ENCODE measurements around the gene CD180. TPM values are rescaled to one million over a fixed set of nuclear protein-coding genes. Genes with fewer than 3 reads are reported as not detected.

CD180 gene
- total RNA-seq, 1 donor from 2014 or later, result not detected

DNA sequence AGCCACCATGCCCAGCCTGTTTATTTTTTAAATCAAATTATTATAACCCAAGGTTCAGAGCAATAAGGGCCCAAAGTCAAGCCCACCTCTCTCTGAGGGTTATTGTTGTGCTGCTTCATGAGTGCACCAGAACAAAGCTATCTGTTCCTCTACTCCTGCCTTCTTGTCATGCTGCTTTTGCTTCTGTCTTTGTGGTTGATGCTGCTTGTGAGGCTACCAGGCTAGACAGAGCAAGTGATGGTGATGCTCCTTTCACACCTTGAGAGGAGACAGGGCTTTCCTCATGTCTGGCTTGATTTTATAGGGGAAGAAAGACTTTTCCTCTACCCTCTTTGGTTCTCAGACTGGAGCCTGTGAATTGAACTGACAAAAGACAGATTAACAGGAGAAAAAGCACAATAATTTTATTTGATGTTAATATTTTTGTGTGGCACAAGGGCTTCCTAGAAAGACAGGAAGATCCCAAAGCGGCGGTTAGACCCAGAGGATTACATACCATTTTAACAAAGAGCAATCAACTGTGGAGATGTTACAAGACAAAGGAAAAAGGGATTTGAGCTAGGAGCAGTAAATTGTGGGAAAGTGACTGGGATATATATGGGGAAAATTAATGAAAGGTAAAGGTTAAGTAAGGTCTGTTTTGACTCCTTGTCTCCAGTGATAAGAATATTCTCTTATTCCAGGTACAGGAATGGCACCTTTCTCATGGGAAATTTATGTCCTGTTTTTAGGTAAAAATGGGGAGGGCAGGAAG, 4.4 kb upstream of the CD180 start:
- Mint-ChIP-seq H3K9me3 (ENCODE audit: low read depth) (peaks cover 6% of the 10 kb centered on the region), H3K36me3 (ENCODE audit: insufficient read depth) (no peaks in the 10 kb centered on the region), H3K4me1 (ENCODE audit: low read depth) (peaks cover 14% of the 10 kb centered on the region), H3K27me3 (no peaks in the 10 kb centered on the region), H3K4me3 (ENCODE audit: low read depth) (no peak overlapping the region), H3K27ac (no peak overlapping the region)
- no peak for DNase-seq (ENCODE audit: low spot score, unreplicated experiment)
- TF ChIP-seq, protein P1, sequence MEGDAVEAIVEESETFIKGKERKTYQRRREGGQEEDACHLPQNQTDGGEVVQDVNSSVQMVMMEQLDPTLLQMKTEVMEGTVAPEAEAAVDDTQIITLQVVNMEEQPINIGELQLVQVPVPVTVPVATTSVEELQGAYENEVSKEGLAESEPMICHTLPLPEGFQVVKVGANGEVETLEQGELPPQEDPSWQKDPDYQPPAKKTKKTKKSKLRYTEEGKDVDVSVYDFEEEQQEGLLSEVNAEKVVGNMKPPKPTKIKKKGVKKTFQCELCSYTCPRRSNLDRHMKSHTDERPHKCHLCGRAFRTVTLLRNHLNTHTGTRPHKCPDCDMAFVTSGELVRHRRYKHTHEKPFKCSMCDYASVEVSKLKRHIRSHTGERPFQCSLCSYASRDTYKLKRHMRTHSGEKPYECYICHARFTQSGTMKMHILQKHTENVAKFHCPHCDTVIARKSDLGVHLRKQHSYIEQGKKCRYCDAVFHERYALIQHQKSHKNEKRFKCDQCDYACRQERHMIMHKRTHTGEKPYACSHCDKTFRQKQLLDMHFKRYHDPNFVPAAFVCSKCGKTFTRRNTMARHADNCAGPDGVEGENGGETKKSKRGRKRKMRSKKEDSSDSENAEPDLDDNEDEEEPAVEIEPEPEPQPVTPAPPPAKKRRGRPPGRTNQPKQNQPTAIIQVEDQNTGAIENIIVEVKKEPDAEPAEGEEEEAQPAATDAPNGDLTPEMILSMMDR (IDR thresholded peaks at IDR 0.05; ENCODE audit: unreplicated experiment), result no peak

GRCh38 chr5:67199859-67200258, 3.3 kb upstream of the CD180 start:
- Mint-ChIP-seq H3K27ac (no peak overlapping the region), H3K4me3 (ENCODE audit: low read depth) (no peak overlapping the region), H3K36me3 (ENCODE audit: insufficient read depth) (no peaks in the 10 kb centered on the region), H3K27me3 (no peaks in the 10 kb centered on the region), H3K9me3 (ENCODE audit: low read depth) (peaks cover 6% of the 10 kb centered on the region), H3K4me1 (ENCODE audit: low read depth) (peaks cover 7% of the 10 kb centered on the region)
- TF ChIP-seq, protein P1 (IDR thresholded peaks at IDR 0.05; ENCODE audit: unreplicated experiment), result no peak
- no peak for DNase-seq (ENCODE audit: low spot score, unreplicated experiment)

DNA sequence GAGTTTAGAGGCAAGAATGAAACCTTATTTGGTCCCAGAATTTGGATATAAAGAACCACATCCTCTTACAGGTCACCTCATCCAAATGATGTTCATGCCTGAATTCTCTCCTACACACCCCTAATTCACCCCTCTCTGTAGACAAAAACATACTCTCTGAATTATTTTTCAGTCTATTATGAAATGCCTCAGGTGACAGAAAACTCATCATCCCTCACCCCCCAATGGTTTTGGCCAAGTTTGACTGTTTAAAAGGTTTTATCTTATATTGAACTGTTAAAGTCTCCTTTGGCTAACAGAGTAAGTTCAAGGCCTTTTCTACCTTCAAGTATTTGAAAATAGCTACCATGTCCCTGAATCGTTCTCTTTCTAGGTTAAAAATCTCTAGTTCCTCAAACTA, 2.3 kb upstream of the CD180 start:
- Mint-ChIP-seq H3K27ac (no peak overlapping the region), H3K9me3 (ENCODE audit: low read depth) (peaks cover 10% of the 10 kb centered on the region)

GRCh38 chr5:67197536-67197935, 937 bp upstream of the CD180 start:
- H3K4me1 Mint-ChIP-seq (ENCODE audit: low read depth), result no peaks in the 10 kb centered on the region
- H3K36me3 Mint-ChIP-seq (ENCODE audit: insufficient read depth), result no peaks in the 10 kb centered on the region
- TF ChIP-seq, protein P1 (IDR thresholded peaks at IDR 0.05; ENCODE audit: unreplicated experiment), result no peak
- no peak overlapping the region for H3K27ac Mint-ChIP-seq
- no peak overlapping the region for H3K4me3 Mint-ChIP-seq (ENCODE audit: low read depth)
- peaks cover 10% of the 10 kb centered on the region for H3K9me3 Mint-ChIP-seq (ENCODE audit: low read depth)
- DNase-seq (ENCODE audit: low spot score, unreplicated experiment), result no peak
- H3K27me3 Mint-ChIP-seq, result no peaks in the 10 kb centered on the region

More for the DNA sequence above, 2.3 kb upstream of the CD180 start:
- TF ChIP-seq, protein P1 (IDR thresholded peaks at IDR 0.05; ENCODE audit: unreplicated experiment), result no peak
- H3K4me3 Mint-ChIP-seq (ENCODE audit: low read depth), result no peak overlapping the region
- H3K4me1 Mint-ChIP-seq (ENCODE audit: low read depth), result no peaks in the 10 kb centered on the region
- DNase-seq (ENCODE audit: low spot score, unreplicated experiment), result no peak
- H3K36me3 Mint-ChIP-seq (ENCODE audit: insufficient read depth), result no peaks in the 10 kb centered on the region
- H3K27me3 Mint-ChIP-seq, result no peaks in the 10 kb centered on the region

GRCh38 chr5:67195406-67196275, 958 bp downstream of the CD180 start:
- H3K4me1 Mint-ChIP-seq (ENCODE audit: low read depth), result peaks cover 4% of the 10 kb centered on the region
- peaks cover 7% of the 10 kb centered on the region for H3K9me3 Mint-ChIP-seq (ENCODE audit: low read depth)
- H3K4me3 Mint-ChIP-seq (ENCODE audit: low read depth), result no peak overlapping the region
- TF ChIP-seq, protein P1 (IDR thresholded peaks at IDR 0.05; ENCODE audit: unreplicated experiment), result no peak
- H3K27me3 Mint-ChIP-seq, result no peaks in the 10 kb centered on the region
- no peak for DNase-seq (ENCODE audit: low spot score, unreplicated experiment)
- H3K27ac Mint-ChIP-seq, result no peak overlapping the region
- no peaks in the 10 kb centered on the region for H3K36me3 Mint-ChIP-seq (ENCODE audit: insufficient read depth)
